H1 (cell line): ENCODE measurements around the gene SLC44A1. TPM values are rescaled to one million over a fixed set of nuclear protein-coding genes. Genes with fewer than 3 reads are reported as not detected.

Experiments
- CTCF ChIA-PET: fragments of 300-600 bp; sonication (Branson Sonifier 250); formaldehyde crosslinking; loops from one replicate; lab custom pipeline; 2021; ENCODE audit not compliant: partially characterized antibody; lab: Charles Lee
- POLR2A ChIA-PET: fragments of 300-600 bp; sonication (Branson Sonifier 250); formaldehyde crosslinking; loops from one replicate; lab custom pipeline; 2021; ENCODE audit warnings: inconsistent platforms; ENCODE audit not compliant: partially characterized antibody; lab: Charles Lee
- DNase-seq, 2 experiments: peaks; one replicate each; pipeline versions ENCODE4 v3.0.0 to v3.0.0-alpha.2; 2010 to 2022; ENCODE audit warnings: low spot score in 2 of 2, low read depth in 1 of 2, mixed read lengths in 1 of 2
- FAIRE-seq: peaks from 2 replicates; lab custom pipeline; 2011; peaks lifted over from hg19 to GRCh38; lab: Jason Lieb, UNC
- H2AFZ ChIP-seq: 2 replicates; pipeline ENCODE4 v1.8.1; 2012; ENCODE audit warnings: low read length, inconsistent platforms
- H2AK5ac ChIP-seq: 2 replicates; pipeline ENCODE4 v1.6.1; 2013; ENCODE audit warnings: low read depth, low read length
- H2BK120ac ChIP-seq: replicated peaks from 2 replicates; pipeline ENCODE3; 2013; ENCODE audit warnings: low read depth, low read length, inconsistent platforms
- H2BK12ac ChIP-seq: 2 replicates; pipeline ENCODE4 v1.6.1; 2013; ENCODE audit warnings: low read depth, low read length
- H2BK15ac ChIP-seq: 2 replicates; pipeline ENCODE4 v1.6.1; 2013; ENCODE audit warnings: low read length
- H2BK20ac ChIP-seq: 2 replicates; pipeline ENCODE4 v1.6.1; 2013; ENCODE audit warnings: low read length
- H2BK5ac ChIP-seq: 2 replicates; pipeline ENCODE4 v1.6.1; 2013; ENCODE audit warnings: low read depth, low read length
- H3K14ac ChIP-seq: 2 replicates; pipeline ENCODE4 v1.6.1; 2013; ENCODE audit warnings: inconsistent platforms; ENCODE audit not compliant: insufficient read length
- H3K18ac ChIP-seq: 2 replicates; pipeline ENCODE4 v1.6.1; 2013; ENCODE audit warnings: low read length; ENCODE audit errors: extremely low read depth
- H3K23ac ChIP-seq: 2 replicates; pipeline ENCODE4 v1.6.1; 2013; ENCODE audit warnings: inconsistent platforms; ENCODE audit not compliant: insufficient read length
- H3K23me2 ChIP-seq: 2 replicates; pipeline ENCODE4 v1.6.1; 2013; ENCODE audit warnings: low read depth, low read length
- H3K27ac ChIP-seq: 2 replicates; pipeline ENCODE4 v1.6.1; 2011; ENCODE audit warnings: low read depth, low read length, inconsistent platforms
- H3K27me3 ChIP-seq, 4 experiments: replicated peaks in 1 of 4; 1 replicate in 1 of 4; 2 replicates in 3 of 4; pipeline versions ENCODE4 v1.6.1 to v1.8.1; 2011 to 2013; ENCODE audit warnings: low read length in 3 of 4, mild to moderate bottlenecking in 3 of 4, inconsistent platforms in 2 of 4, mixed read lengths in 2 of 4, moderate library complexity in 1 of 4; ENCODE audit not compliant: control insufficient read depth in 3 of 4, insufficient read depth in 3 of 4; ENCODE audit errors: extremely low read depth in 1 of 4
- H3K36me3 ChIP-seq, 4 experiments: 2 replicates each; pipeline versions ENCODE4 v1.6.1 to v1.8.1; 2011 to 2013; ENCODE audit warnings: mild to moderate bottlenecking in 4 of 4, low read length in 3 of 4, moderate library complexity in 2 of 4, control low read depth in 1 of 4, inconsistent platforms in 1 of 4; ENCODE audit not compliant: insufficient read depth in 4 of 4, control insufficient read depth in 2 of 4
- H3K4ac ChIP-seq: replicated peaks from 2 replicates; pipeline ENCODE3; 2013; ENCODE audit warnings: low read length, low read depth, mixed read lengths, inconsistent platforms; ENCODE audit not compliant: insufficient read length
- H3K4me1 ChIP-seq, 4 experiments: replicated peaks in 1 of 4; 1 replicate in 1 of 4; 2 replicates in 3 of 4; pipeline versions ENCODE4 v1.6.1 to v1.8.1; 2011 to 2013; ENCODE audit warnings: low read length in 3 of 4, inconsistent platforms in 2 of 4, mixed read lengths in 1 of 4; ENCODE audit not compliant: insufficient read depth in 4 of 4, control insufficient read depth in 3 of 4
- H3K4me2 ChIP-seq, 2 experiments: 2 replicates each; pipeline versions ENCODE4 v1.6.1 to v1.8.1; 2011 to 2013; ENCODE audit warnings: low read depth in 2 of 2, low read length in 2 of 2, control low read depth in 1 of 2, inconsistent platforms in 1 of 2, mild to moderate bottlenecking in 1 of 2; ENCODE audit not compliant: insufficient read depth in 1 of 2
- H3K4me3 ChIP-seq, 4 experiments: fragments of 200-600, 300-600 bp in 1 of 4; sonication (generic), shearing (Covaris generic), sonication (Bioruptor Twin) in 1 of 4; 2 replicates each; pipeline versions ENCODE4 v1.5.1 to v1.8.1; 2011 to 2016; ENCODE audit warnings: low read length in 4 of 4, low read depth in 3 of 4, control low read depth in 2 of 4, inconsistent platforms in 2 of 4, mild to moderate bottlenecking in 2 of 4, mixed read lengths in 1 of 4, moderate library complexity in 1 of 4; ENCODE audit not compliant: insufficient read depth in 2 of 4; ENCODE audit errors: extremely low read depth in 1 of 4
- H3K56ac ChIP-seq: replicated peaks from 2 replicates; pipeline ENCODE3; 2013; ENCODE audit warnings: low read depth, mild to moderate bottlenecking, mixed read lengths, low read length, inconsistent platforms; ENCODE audit not compliant: insufficient read length
- H3K79me1 ChIP-seq: 2 replicates; pipeline ENCODE4 v1.6.1; 2013; ENCODE audit warnings: low read depth, low read length, control low read depth
- H3K79me2 ChIP-seq, 2 experiments: 2 replicates each; pipeline versions ENCODE4 v1.6.1 to v1.8.1; 2012 to 2013; ENCODE audit warnings: low read length in 2 of 2, mild to moderate bottlenecking in 2 of 2, inconsistent platforms in 1 of 2; ENCODE audit not compliant: insufficient read depth in 2 of 2, control insufficient read depth in 1 of 2
- H3K9ac ChIP-seq, 4 experiments: replicated peaks in 1 of 4; 1 replicate in 1 of 4; 2 replicates in 3 of 4; pipeline versions ENCODE4 v1.6.1 to v1.8.1; 2011 to 2013; ENCODE audit warnings: low read depth in 3 of 4, low read length in 3 of 4, control low read depth in 2 of 4, mild to moderate bottlenecking in 2 of 4, moderate library complexity in 2 of 4, inconsistent platforms in 1 of 4; ENCODE audit errors: extremely low read depth in 1 of 4
- H3K9me3 ChIP-seq, 2 experiments: 2 replicates each; pipeline versions ENCODE4 v1.6.1 to v1.8.1; 2012 to 2013; ENCODE audit warnings: mild to moderate bottlenecking in 2 of 2, moderate library complexity in 2 of 2, control low read depth in 1 of 2, inconsistent platforms in 1 of 2, low read depth in 1 of 2, low read length in 1 of 2, mixed read lengths in 1 of 2; ENCODE audit not compliant: insufficient read depth in 2 of 2
- H4K20me1 ChIP-seq, 2 experiments: replicated peaks in 1 of 2; 2 replicates each; pipeline versions ENCODE3 to v1.8.1; 2011 to 2013; ENCODE audit warnings: inconsistent platforms in 2 of 2, low read length in 2 of 2, mild to moderate bottlenecking in 1 of 2; ENCODE audit not compliant: insufficient read depth in 2 of 2, control insufficient read depth in 1 of 2
- H4K5ac ChIP-seq: 2 replicates; pipeline ENCODE4 v1.6.1; 2013; ENCODE audit warnings: low read length, low read depth, mixed read lengths, inconsistent platforms; ENCODE audit not compliant: insufficient read length
- H4K8ac ChIP-seq: 2 replicates; pipeline ENCODE4 v1.8.0; 2013; ENCODE audit warnings: mild to moderate bottlenecking, moderate library complexity, low read length, inconsistent platforms; ENCODE audit not compliant: insufficient read depth; ENCODE audit errors: extremely low read depth
- H4K91ac ChIP-seq: replicated peaks from 2 replicates; pipeline ENCODE3; 2013; ENCODE audit warnings: low read length, mixed read lengths, inconsistent platforms; ENCODE audit not compliant: insufficient read length
- KDM1A ChIP-seq: fragments of 200-600, 300-600 bp; sonication (generic); IDR thresholded peaks from 2 replicates; pipeline ENCODE4 v1.7.1; 2016; ENCODE audit warnings: mild to moderate bottlenecking, low read length, borderline replicate concordance
- RAD21 ChIP-seq, 2 experiments: IDR thresholded peaks in 1 of 2; conservative IDR thresholded peaks in 1 of 2; 2 replicates each; pipeline ENCODE4 v1.6.1; 2011; ENCODE audit warnings: low read depth in 2 of 2, low read length in 2 of 2, improper control_type of control experiment in 1 of 2, inconsistent platforms in 1 of 2, mild to moderate bottlenecking in 1 of 2, moderate library complexity in 1 of 2
- WGBS, 2 experiments: shearing (Covaris generic) in 1 of 2; methylation state at CpG; one replicate each; pipeline versions ENCODE4 v1.1.6 to v1.1.7; 2013 to 2015; ENCODE audit warnings: low lambda C conversion rate in 2 of 2, mixed read lengths in 2 of 2, inconsistent platforms in 1 of 2, low coverage in 1 of 2, missing lambda C conversion rate in 1 of 2; ENCODE audit not compliant: insufficient replicate concordance in 2 of 2, insufficient coverage in 1 of 2, insufficient read length in 1 of 2; ENCODE audit errors: extremely low coverage in 1 of 2, missing lambda C conversion rate in 1 of 2; 5-methylcytosine and 5-hydroxymethylcytosine counted together
- polyA plus RNA-seq, 7 experiments: library from polyadenylated mRNA; depleted of rRNA in 3 of 7; stranded (reverse) in 5 of 7; unstranded in 2 of 7; fragments of >200 nt in 5 of 7; fragments of 200-250 nt in 2 of 7; gene quantifications; 1 replicate in 5 of 7; 2 replicates in 1 of 7; 4 replicates in 1 of 7; pipeline versions ENCODE4 v1.2.1 to v1.2.3, GENCODE V29; 2011 to 2013; ENCODE audit warnings: missing spikeins in 2 of 7, mixed read lengths in 2 of 7
- total RNA-seq: library from RNA; stranded (reverse); fragmentation: NEBNext Ultra II Directional; extraction: Animal tissue kit (Norgen Biotek cat#: 25700); gene quantifications from 2 replicates; pipeline ENCODE4 v1.2.1, GENCODE V29; 2021
- TF ChIP-seq, protein P1 (sequence below): IDR thresholded peaks from 2 replicates; pipeline ENCODE4 v1.6.1; 2012; ENCODE audit warnings: inconsistent platforms
- TF ChIP-seq, protein P2 (sequence below): IDR thresholded peaks from 2 replicates; pipeline ENCODE4 v1.6.1; 2011; ENCODE audit warnings: low read depth, mild to moderate bottlenecking, low read length; ENCODE audit not compliant: insufficient read depth

SLC44A1 gene
- total and polyA plus RNA-seq, 2 of the 8 experiments (the other 6 are each of a cell fraction or from before 2014, with no cell fraction given), result 30.5 to 71.2 TPM

- no peaks in the 10 kb centered on the region for H3K27me3 ChIP-seq
- no peaks in the 10 kb centered on the region for H3K79me1 ChIP-seq
- no peak overlapping the region for H2BK15ac ChIP-seq
- peaks cover 4 to 40% (median 13%) of the 10 kb centered on the region in 4 experiments for H3K36me3 ChIP-seq
- H3K9ac ChIP-seq, result no peak overlapping the region
- H3K14ac ChIP-seq, result no peak overlapping the region
- FAIRE-seq, result no peak
- H3K9me3 ChIP-seq, result no peaks in the 10 kb centered on the region
- H4K5ac ChIP-seq, result no peak overlapping the region
- no peak overlapping the region for H2BK5ac ChIP-seq
- no peak overlapping the region for H2AK5ac ChIP-seq
- no peaks in the 10 kb centered on the region for H3K4me1 ChIP-seq
- H3K4me3 ChIP-seq, result no peak overlapping the region
- ChIA-PET POLR2A (interaction anchor here (1.1 to 1.7 kb wide), 2 partner anchors 10 to 17 kb away, joined by 3 read pairs; no protein-coding TSS in a partner anchor), CTCF (interaction anchor here (1.2 to 2.9 kb wide), 5 partner anchors 8 to 221 kb away, joined by 3 to 29 read pairs (median 3); no protein-coding TSS in a partner anchor)
- H2BK12ac ChIP-seq, result no peak overlapping the region
- no peak overlapping the region for H4K91ac ChIP-seq
- H3K27ac ChIP-seq, result no peak overlapping the region
- H2AFZ ChIP-seq, result no peak overlapping the region
- DNase-seq, result no peak
- 89% methylated on average over 3 of the region's 3 CpGs; no CpG with 5 or more reads in 1 of the 2 experiments for WGBS, 2 experiments
- TF ChIP-seq RAD21 (IDR thresholded peaks at IDR 0.05 in 1 of 2, conservative IDR thresholded peaks at IDR 0.05 in 1 of 2; ENCODE audit: low read depth in 2 of 2, low read length in 2 of 2) (peak; percentile 21 to 23; a peak in 2 of 4 replicates), KDM1A (no peak)
- TF ChIP-seq, protein P1, sequence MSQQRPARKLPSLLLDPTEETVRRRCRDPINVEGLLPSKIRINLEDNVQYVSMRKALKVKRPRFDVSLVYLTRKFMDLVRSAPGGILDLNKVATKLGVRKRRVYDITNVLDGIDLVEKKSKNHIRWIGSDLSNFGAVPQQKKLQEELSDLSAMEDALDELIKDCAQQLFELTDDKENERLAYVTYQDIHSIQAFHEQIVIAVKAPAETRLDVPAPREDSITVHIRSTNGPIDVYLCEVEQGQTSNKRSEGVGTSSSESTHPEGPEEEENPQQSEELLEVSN, result no peak
- TF ChIP-seq, protein P2, sequence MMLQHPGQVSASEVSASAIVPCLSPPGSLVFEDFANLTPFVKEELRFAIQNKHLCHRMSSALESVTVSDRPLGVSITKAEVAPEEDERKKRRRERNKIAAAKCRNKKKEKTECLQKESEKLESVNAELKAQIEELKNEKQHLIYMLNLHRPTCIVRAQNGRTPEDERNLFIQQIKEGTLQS, result no peak
- H3K4ac ChIP-seq, result no peak overlapping the region
- H3K79me2 ChIP-seq, result no peaks in the 10 kb centered on the region
- H3K56ac ChIP-seq, result no peak overlapping the region
- H3K4me2 ChIP-seq, result no peak overlapping the region
- H4K20me1 ChIP-seq, result no peaks in the 10 kb centered on the region
- no peak overlapping the region for H3K23ac ChIP-seq
- H3K18ac ChIP-seq, result no peak overlapping the region
- H4K8ac ChIP-seq, result no peak overlapping the region
- H2BK120ac ChIP-seq, result no peak overlapping the region
- no peak overlapping the region for H2BK20ac ChIP-seq
- no peaks in the 10 kb centered on the region for H3K23me2 ChIP-seq
Observed at GRCh38 chr9:105369911-105370310, 125.5 kb downstream of the SLC44A1 start.
